ENCODE data around the gene ARHGEF19.
"Not testable (repeated sequence)": the region's sequence is repeated elsewhere in the genome, so short reads cannot be mapped to it uniquely, and the experiment has no call there.

ARHGEF19 gene

DNA sequence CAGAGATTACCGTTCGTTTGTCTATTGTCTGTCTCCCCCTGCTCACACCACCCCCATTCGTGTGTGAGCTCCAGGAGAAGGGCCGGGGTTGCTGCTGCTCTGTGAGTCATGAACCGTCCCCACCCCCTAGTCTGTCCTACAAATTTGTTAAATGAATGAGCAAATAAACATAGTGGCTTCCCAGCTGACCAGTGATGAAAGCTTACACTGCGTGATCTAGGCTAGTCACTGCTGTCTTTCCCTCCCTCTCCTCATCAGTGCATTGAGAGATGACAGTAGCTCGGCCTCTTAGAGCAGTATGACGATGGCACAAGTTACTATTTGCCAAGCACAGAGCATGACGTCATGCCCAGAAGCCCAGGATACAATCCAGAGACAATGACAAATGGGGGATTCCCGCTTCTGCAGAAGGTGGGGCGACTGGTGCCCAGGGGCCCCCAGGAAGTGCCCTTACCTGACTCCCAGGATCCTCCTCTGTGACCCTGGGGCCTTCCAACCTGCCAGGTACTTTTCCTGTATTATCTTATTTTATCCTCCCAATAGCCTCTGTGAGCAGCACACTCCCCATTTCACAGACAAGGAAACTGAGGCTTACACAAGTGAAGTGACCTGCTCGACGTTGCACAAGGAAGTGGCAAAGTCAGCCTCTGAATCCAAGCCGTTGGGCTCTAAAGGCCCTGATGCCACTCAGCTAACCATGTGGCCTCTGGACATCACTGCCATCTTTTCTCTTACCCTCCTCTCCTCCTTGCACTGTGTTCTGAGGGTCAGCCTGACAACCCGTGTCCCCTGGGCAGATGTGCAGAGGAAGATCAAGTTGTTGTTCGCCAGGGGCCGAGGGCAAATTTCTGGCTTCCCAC, 48.0 kb downstream of the ARHGEF19 start:
- DNase-seq (ENCODE audit: low spot score): no peak

GRCh38 chr1:16163608-16164212, 48.7 kb downstream of the ARHGEF19 start:
- not testable (repeated sequence) for DNase-seq (ENCODE audit: low spot score)

DNA sequence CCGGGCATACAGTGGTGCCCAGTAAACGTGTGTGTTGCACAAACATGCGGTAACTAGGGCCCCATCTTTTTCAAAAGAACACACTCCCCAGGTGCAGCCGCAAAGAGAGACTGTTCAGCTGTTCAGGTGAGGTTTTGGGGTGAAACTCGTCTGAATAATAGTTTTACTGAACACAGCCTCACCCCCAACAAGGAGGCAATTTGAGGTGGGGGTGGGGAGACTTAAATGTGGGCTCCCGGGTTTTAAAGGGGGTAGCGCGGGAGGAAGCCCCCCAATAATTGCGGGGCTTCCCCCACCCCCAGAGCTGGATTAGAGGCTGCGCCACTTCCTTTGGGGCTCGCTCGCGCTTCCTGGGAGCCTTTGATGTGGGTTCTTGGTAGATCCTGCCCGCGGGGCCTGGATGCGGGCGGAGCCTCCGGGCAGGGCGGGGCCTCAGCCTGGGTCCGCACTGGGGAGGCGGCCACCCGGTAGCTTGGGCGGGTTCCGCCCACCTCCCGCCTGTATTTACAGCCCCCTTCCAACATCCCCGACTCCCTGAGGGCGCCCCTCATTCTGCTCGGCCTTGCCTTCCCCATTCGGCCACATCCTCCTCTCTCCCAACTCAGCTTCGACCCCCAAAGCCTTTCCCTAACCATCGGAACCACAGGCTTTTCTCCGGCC, 50.2 kb downstream of the ARHGEF19 start:
- peak; percentile 26 for DNase-seq (ENCODE audit: low spot score)

DNA sequence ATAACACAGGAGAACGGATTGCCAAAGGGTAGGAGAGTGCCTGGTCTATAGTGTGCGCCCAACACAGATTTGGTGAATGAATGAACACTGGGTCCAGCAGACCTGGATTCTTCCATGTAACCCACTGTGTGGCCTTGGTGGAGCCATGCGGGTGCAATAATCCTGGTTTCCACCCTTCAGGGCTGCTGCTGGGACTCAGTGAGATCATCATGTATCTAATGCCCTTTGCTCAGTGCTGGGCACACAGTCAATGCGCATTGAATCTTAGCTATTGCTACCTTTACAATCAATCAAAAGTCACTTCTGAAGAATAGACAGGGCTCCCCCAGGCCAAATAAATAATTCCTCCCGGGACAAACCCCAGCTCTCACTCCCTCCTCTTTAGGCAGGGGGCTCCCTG, 50.7 kb downstream of the ARHGEF19 start:
- DNase-seq (ENCODE audit: low spot score): no peak

DNA sequence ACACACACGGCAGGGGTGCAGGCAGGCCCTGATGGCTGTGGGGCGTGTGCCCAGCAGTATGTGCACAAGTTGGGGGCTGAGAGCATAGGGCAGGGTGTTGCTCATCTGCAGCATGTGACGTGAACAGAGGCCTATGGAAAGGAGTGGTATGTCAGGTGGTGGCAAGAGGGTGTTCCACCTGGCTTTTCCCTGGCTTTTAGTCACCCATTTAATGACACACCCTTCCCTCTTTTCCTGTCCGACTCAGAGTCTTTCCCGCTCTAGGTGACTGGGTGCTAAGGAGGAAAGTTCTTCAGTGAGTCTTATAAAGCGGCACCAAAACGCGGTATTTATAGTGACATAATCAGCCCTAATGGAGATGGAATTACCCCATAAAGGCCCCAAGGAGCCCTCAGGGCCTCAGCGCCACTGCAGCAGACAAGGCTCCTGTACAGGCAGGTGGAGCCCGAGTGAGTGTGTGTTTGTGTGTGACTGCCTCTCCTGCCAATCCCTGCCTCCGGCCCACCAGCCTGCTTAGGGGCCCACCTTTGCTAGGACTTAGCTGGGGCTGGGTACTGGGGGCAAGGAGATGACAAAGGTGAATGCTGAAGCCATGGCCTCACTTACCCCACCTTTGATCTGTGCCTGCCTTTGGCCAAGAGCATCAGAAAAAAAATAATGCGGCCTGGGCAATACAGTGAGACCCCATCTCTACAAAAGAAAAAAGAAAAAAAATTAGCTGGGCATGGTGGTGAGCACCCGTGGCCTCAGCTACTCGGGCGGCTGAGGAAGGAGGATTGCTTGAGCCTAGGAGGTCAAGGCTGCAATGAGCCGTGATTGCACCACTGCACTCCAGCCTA, 53.2 kb downstream of the ARHGEF19 start:
- no peak for DNase-seq (ENCODE audit: low spot score)

DNA sequence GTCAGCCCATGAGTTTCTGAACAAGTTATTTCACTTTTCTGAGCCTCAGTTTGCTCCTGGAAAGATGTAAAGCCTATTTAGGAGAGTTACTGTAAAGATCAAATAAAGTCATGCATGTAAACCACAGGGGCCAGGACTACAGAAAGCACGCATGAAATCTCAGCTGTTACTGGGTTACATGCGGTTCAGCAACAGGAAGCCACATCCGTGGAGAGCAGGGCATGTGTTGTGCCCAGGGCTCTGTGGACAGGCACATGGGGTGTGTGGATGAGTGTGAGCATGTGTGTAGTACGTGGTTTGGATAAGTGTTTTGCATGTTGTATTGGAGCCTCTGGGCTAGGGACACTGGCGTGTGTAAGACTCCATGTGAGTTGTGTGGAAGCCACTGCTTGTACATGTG, 54.4 kb downstream of the ARHGEF19 start:
- peak; percentile 26 for DNase-seq (ENCODE audit: low spot score)

- DNase-seq (ENCODE audit: low spot score): no peak
Measured at GRCh38 chr1:16156848-16157495, 55.5 kb downstream of the ARHGEF19 start.

- DNase-seq (ENCODE audit: low spot score): no peak
Measured at GRCh38 chr1:16155537-16156410, 56.7 kb downstream of the ARHGEF19 start, which contains the start of gene EPHA2. EPHA2 (minus strand) TSS chr1:16156069; CDS start chr1:16155932, 137 bp downstream.

DNA sequence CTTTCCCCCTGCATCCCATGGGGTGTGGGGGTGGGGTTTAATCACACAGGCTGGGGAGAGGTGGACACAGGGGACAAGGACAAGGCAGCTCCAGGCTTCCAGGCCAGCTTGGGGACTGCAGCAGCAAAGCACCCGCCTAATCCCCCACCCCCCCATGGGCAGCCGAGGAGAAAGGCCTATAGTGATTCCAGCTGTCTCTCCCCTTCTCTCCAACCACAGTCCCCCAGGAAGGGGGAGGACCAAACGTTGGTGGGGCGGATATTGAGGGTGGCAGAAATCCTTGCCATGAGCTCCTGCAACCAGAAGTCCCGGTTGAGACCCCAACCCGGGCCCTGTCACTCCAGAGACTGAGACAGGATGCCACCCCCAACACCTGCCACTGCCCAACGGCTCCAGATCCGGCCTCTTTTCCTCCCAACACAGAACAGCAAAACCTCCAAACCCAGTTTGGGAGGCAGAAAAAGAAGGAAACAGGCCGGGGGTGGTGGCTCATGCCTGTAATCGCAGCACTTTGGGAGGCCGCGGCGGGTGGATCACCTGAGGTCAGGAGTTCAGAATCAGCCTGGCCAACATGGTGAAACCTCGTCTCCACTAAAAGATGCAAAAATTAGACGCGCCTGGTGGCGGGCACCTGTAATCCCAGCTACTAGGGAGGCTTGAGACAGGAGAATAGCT, 58.3 kb downstream of the ARHGEF19 start:
- no peak for DNase-seq (ENCODE audit: low spot score)

DNA sequence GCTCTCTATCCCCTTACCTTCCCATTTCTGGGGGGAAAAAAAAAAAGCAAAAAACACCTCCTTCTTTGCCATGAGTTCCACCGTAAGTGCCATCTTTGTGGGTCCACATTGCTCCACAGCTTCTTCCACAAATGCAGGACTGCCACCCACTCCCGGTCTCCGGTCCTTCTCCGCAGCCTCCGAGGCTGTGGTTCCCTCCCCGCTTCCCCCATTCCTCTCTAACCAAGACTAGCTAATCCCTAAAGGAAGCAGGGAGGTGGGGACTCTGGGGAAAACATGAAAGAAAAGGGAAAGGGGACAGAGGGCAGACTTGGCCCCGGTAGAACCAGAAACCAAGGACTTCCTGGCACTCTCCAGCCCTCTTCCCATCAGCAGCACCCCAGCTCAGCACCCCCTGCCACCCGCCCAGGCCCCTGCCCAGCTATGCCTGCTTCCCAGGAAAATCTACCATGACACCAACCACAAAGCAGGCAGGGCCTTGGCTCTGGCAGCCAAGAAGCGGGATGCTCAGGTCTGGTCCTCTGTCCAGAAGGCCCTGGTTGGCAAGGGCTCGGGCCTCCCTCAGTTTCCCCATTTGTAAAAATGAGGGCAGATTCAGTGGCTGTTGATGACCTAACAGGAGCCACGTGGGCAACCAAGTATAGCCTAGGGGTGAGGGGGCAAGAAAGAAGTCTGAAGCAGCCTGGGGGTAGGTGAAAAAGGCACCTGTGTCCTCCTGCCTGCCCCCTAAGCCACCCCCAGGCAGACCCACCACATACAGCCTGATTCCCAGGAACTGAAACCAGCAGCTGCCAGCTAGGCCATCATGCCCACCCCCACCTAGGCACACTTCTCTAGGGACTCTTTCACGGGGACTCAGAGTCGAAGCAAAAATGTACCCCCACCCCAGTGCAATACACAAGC, 59.1 kb downstream of the ARHGEF19 start:
- no peak for DNase-seq (ENCODE audit: low spot score)

- DNase-seq (ENCODE audit: low spot score): no peak
Measured at GRCh38 chr1:16152481-16153087, 59.9 kb downstream of the ARHGEF19 start.

- no peak for DNase-seq (ENCODE audit: low spot score)
Measured at GRCh38 chr1:16151995-16152384, 60.5 kb downstream of the ARHGEF19 start.

DNA sequence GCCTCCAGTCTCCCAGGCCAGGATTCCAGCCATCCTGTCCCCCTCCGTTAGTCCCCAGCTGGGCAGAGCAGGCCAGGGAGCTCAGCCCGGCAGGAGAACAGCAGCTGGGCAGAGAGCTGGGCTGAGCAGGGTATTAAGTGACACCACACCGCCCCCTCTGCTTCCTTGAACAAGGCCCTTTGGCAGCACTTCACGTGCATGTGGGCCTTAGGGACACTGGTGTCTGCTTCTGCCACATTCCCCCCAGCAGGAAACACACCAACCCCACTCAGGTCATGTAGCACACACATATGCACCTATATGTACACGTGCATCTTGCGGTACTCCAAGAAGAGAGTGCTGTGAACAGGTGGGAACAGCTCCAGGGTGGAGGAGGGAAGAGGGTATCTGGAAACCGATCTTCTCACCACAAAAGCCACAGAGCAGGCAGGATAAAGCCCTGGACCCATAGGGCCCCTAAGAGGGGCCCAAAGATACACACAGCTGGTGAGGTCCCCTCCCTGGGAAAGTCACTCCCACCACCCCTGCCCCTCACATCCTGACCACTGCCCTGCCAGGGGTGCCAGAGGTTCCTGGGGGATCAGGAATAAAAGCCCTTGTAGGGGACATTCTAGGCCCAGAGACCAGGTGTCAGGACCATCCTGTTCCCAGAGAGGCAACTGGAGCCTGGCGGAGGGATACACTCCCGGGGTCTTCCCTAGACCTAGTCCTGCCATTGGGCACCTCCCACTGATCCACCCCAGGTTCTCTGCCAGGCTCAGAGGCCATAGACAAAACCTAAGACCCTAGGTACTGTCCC, 61.1 kb downstream of the ARHGEF19 start:
- DNase-seq (ENCODE audit: low spot score): no peak

DNA sequence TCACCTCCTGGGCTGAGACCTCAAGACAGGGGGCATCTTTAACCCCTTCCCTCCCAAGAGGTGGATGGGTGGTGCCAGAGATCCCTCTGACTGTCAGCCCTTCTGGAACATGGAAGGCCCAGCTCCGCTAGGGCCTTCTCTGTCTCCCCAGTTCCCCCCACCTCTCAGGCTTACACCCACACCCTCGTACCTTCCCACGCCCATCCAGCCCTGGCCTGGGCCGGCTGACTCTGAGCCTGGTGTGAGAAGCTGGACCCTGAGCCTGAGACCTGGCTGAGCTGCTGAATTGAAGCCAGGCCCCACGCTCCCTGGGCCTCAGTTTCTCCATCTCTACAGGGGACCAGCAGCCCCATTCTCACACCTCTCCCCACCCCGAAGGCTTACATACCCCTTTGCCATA, 61.9 kb downstream of the ARHGEF19 start:
- DNase-seq (ENCODE audit: low spot score): no peak

DNA sequence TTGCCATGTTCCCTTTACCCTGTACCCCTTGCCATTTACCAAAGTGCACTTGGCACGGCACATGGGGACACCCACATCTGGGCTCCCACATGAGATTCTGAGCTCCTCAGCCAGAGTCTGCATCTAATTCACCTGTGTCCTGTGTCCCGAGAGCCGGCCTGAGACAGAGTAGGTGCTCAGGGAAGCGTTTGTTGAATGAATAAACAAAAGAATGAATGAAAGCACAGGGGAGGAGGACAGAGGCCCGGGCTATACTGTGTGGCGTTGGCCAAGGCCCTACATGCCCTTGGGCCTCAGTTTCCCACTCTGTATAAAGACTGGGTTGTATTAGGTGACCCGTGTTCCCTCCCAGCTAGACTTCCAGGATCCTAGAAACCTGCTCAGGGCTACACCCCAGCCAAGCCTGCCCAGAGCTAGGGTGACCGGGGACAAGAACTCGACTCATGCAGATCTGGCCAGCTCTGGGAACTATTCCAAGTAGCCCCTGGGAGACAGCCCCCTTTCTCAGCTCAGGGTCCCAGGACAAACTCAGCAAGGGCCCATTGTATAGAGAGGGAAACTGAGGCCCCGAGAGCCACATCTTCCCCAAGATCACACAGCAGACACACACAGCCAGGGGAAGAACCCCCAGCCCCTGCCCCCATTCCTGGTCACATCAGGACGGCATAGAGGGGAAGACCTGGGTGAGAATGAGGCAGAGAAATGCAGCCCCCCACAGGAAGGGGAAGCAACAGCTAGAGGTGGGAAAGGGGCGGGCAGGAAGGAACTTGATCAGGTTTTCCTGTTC, 62.6 kb downstream of the ARHGEF19 start:
- no peak for DNase-seq (ENCODE audit: low spot score)

- DNase-seq (ENCODE audit: low spot score): no peak
Measured at GRCh38 chr1:16149146-16149545, 63.3 kb downstream of the ARHGEF19 start.

Measured in activated CD4-positive, alpha-beta T cell treated with anti-CD3 and anti-CD28 coated beads, Interleukin-2, Interleukin-4, amounts not matched to agents 100 ng/mL and 50 ng/mL, durations not matched to agents 16 hours and 8 hours (primary cell).